ENCODE data around the gene CER1.
A peak's percentile ranks its signal among the peaks of the same experiment; 100 is the strongest.

The CER1 gene

GRCh38 chr9:14760060-14760459, 37.5 kb upstream of the CER1 start:
- no peak for TF ChIP-seq CTCF (IDR thresholded peaks at IDR 0.05; ENCODE audit: insufficient read depth, low read depth, low read length, missing control alignments)
- DNase-seq (ENCODE audit: low read depth) = no peak
- H3K4me3 ChIP-seq (ENCODE audit: low read length) = no peak overlapping the region

DNA sequence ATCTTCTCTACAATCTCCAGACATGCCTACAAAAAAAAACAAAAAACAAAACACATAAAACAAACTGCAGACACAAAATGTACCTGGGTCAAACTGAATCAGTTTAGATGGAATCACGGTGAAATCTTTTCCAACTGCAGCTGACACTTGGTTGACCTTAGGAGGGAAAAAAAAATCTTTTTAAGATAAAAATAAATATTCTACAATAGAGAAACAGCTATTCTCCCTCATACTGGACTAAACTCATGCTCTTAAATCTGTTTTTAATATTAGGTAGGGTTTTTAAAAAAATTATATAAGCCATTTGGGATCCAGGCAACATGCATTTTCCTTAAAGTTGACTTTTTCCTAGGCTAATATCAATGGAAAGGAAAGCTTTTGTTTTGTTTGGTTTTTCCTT, 33.8 kb upstream of the CER1 start:
- no peak for TF ChIP-seq CTCF (IDR thresholded peaks at IDR 0.05; ENCODE audit: insufficient read depth, low read depth, low read length, missing control alignments)
- no peak overlapping the region for H3K4me3 ChIP-seq (ENCODE audit: low read length)
- DNase-seq (ENCODE audit: low read depth) = no peak

DNA sequence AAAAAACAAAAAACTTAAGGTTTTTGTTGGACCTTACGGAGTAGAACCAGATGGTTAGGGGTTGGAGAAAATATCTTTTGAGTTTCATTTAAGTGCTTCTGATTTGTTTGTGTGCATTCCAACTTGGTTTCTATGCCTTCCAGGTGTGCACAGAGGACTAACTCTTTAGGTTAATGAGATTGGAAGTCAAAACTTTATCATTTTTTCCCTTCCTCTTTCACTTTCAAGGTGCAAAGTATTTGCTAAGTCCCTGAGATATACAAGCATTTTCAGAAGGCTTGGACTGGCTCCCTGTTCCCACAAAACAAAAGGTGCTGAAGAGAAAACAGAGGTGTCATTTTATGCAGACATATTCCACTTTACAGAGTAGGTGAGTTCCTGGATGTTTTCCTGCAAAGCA, 30.3 kb upstream of the CER1 start:
- H3K4me3 ChIP-seq (ENCODE audit: low read length) = no peak overlapping the region
- no peak for TF ChIP-seq CTCF (IDR thresholded peaks at IDR 0.05; ENCODE audit: insufficient read depth, low read depth, low read length, missing control alignments)
- no peak for DNase-seq (ENCODE audit: low read depth)

DNA sequence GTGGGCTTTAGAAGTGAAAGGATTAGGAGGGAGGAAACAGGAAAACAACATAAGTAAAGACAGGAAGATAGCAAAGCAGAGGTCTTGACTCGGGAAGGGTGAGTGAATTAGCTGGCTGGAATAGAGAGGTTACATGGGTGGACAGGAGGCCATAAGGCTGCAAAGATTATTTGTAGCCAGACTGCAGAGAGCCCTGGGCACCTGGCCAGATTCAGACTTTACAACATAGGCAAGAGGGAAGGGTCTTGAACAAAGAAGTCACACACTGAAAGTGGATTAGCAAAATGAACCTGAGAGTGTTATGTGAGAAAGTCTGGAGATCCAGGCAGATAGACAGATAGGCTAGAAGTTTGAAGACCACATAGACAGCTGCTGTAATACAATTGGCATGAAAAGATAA, 29.7 kb upstream of the CER1 start:
- DNase-seq (ENCODE audit: low read depth) = no peak
- no peak overlapping the region for H3K4me3 ChIP-seq (ENCODE audit: low read length)
- no peak for TF ChIP-seq CTCF (IDR thresholded peaks at IDR 0.05; ENCODE audit: insufficient read depth, low read depth, low read length, missing control alignments)

DNA sequence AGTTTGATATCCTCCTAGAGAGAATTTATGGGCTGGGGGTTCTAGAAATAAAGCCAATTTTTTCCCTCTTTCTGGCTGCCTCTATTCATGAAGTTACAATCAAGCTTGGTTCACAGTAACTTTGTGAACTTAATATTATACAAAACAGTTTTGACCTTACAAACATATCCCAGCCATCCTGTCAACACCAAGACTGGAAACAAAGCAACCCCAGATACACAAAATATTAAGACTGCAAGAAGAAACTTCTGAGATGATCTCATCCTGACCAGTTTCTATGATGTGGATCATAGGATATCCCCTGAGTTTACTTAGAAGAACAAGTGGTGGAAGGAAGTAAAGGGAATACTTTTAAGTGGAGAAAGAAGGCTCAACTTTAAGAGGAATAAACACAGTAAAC, 28.3 kb upstream of the CER1 start:
- DNase-seq (ENCODE audit: low read depth) = peak; percentile 54
- TF ChIP-seq CTCF (IDR thresholded peaks at IDR 0.05; ENCODE audit: insufficient read depth, low read depth, low read length, missing control alignments) = no peak
- no peak overlapping the region for H3K4me3 ChIP-seq (ENCODE audit: low read length)

DNA sequence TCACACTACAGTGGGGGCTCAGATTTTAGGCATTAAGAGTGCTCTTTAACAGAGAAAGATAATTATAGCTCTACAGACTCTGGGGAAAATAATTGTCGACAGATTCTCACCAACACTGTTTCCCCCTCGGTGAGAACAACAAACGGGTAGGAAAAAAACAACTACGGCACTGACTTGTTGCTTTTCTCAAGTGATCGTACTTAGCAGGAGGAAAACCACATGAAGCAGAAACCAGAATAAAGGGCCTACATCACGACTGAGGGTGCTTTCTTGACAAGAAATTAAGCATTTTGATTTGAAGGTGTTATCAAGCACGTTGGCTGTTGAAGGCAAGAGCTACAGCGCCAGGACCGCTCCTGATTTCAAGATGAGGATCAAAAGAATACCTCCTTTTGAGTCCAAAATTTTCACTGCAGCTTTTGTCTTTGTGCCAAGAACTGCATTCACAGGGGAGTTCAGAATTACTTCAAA, 27.2 kb upstream of the CER1 start:
- no peak for TF ChIP-seq CTCF (IDR thresholded peaks at IDR 0.05; ENCODE audit: insufficient read depth, low read depth, low read length, missing control alignments)
- no peak overlapping the region for H3K4me3 ChIP-seq (ENCODE audit: low read length)
- no peak for DNase-seq (ENCODE audit: low read depth)

GRCh38 chr9:14748373-14748772, 25.8 kb upstream of the CER1 start:
- no peak overlapping the region for H3K4me3 ChIP-seq (ENCODE audit: low read length)
- no peak for TF ChIP-seq CTCF (IDR thresholded peaks at IDR 0.05; ENCODE audit: insufficient read depth, low read depth, low read length, missing control alignments)
- no peak for DNase-seq (ENCODE audit: low read depth)
